ENCODE results near the gene MADCAM1.

MADCAM1 gene

GRCh38 chr19:507286-508203 lies 11.3 kb downstream of the MADCAM1 start, which contains the start of gene TPGS1:
Gene TPGS1, plus strand, starts transcription at chr19:507497. Its CDS starts 10 bp downstream, at chr19:507507.
- peaks cover 0 to 9% (median 0%) of the 10 kb centered on the region in 3 donors for H3K36me3 ChIP-seq
- no peaks in the 10 kb centered on the region for H3K9me3 ChIP-seq
- no peaks in the 10 kb centered on the region for H3K27me3 ChIP-seq
- intact Hi-C loops (cut with DNase I; ENCODE audit: low total_unique reads): no loop called here
- H3K4me3 ChIP-seq: peak within 1 kb of the TSS; percentile 91 to 95
- H3K27ac ChIP-seq: peak within 1 kb of the TSS; percentile 92 to 94
- peaks cover 0 to 20% (median 13%) of the 10 kb centered on the region in 4 donors for H3K4me1 ChIP-seq
- TF ChIP-seq CTCF (IDR thresholded peaks at IDR 0.05): peak in 1 of 2 experiments; percentile 30
- DNase-seq: peak; percentile 71 to 85

GRCh38 chr19:508204-509150 lies 12.2 kb downstream of the MADCAM1 start:
- no peak for TF ChIP-seq CTCF (IDR thresholded peaks at IDR 0.05)
- Histone ChIP-seq H3K36me3 (peaks cover 0 to 9% (median 0%) of the 10 kb centered on the region in 3 donors), H3K27me3 (no peaks in the 10 kb centered on the region), H3K27ac (peak overlapping the region; percentile 92 to 94), H3K9me3 (no peaks in the 10 kb centered on the region), H3K4me1 (peaks cover 0 to 20% (median 13%) of the 10 kb centered on the region in 4 donors), H3K4me3 (peak overlapping the region; percentile 91 to 95)
- intact Hi-C loops (cut with DNase I; ENCODE audit: low total_unique reads): no loop called here
- DNase-seq: no peak

- no peaks in the 10 kb centered on the region for H3K27me3 ChIP-seq
- peaks cover 0 to 9% (median 0%) of the 10 kb centered on the region in 3 donors for H3K36me3 ChIP-seq
- intact Hi-C loops (cut with DNase I; ENCODE audit: low total_unique reads): no loop called here
- peak in 1 of 2 donors; percentile 46 for DNase-seq
- peak; percentile 50 to 67 for TF ChIP-seq CTCF (IDR thresholded peaks at IDR 0.05)
- H3K4me1 ChIP-seq: peaks cover 0 to 20% (median 13%) of the 10 kb centered on the region in 4 donors
- no peak overlapping the region for H3K4me3 ChIP-seq
- H3K9me3 ChIP-seq: no peaks in the 10 kb centered on the region
- no peak overlapping the region for H3K27ac ChIP-seq
Measured at GRCh38 chr19:510606-511100, 14.4 kb downstream of the MADCAM1 start.

- H3K4me1 ChIP-seq: peaks cover 0 to 18% (median 13%) of the 10 kb centered on the region in 4 donors
- no peaks in the 10 kb centered on the region for H3K9me3 ChIP-seq
- H3K36me3 ChIP-seq: peaks cover 0 to 9% (median 0%) of the 10 kb centered on the region in 3 donors
- intact Hi-C loops (cut with DNase I; ENCODE audit: low total_unique reads): no loop called here
- H3K27me3 ChIP-seq: no peaks in the 10 kb centered on the region
- H3K27ac ChIP-seq: no peak overlapping the region
- H3K4me3 ChIP-seq: no peak overlapping the region
- TF ChIP-seq CTCF (IDR thresholded peaks at IDR 0.05): no peak
- DNase-seq: no peak
Measured at GRCh38 chr19:511101-511851, 15.0 kb downstream of the MADCAM1 start.
